GM18858 (cell line): ENCODE results near the gene SOX12.
A peak's percentile ranks its signal among the peaks of the same experiment; 100 is the strongest.

Source experiments
- ATAC-seq: cut with Tn5 transposase; IDR thresholded peaks from one replicate; pipeline ENCODE4 v1.9.1; 2021; ENCODE audit not compliant: unreplicated experiment

SOX12 gene

GRCh38 chr20:301886-302848 is 23.2 kb upstream of the SOX12 start:
- no peak for ATAC-seq

- no peak for ATAC-seq
Measured at GRCh38 chr20:305745-306144, 19.6 kb upstream of the SOX12 start.

GRCh38 chr20:308427-309038 is 16.8 kb upstream of the SOX12 start:
- no peak for ATAC-seq

GRCh38 chr20:309306-309840 is 16.0 kb upstream of the SOX12 start:
- ATAC-seq, result no peak

- peak; percentile 83 for ATAC-seq
Measured at GRCh38 chr20:309841-310644, 15.3 kb upstream of the SOX12 start.

GRCh38 chr20:310645-311044 is 14.7 kb upstream of the SOX12 start:
- ATAC-seq, result no peak

GRCh38 chr20:311609-312008 is 13.7 kb upstream of the SOX12 start:
- ATAC-seq, result no peak

- ATAC-seq, result no peak
Measured at GRCh38 chr20:312067-312466, 13.3 kb upstream of the SOX12 start.

GRCh38 chr20:312866-313265 is 12.5 kb upstream of the SOX12 start:
- no peak for ATAC-seq

- no peak for ATAC-seq
Measured at GRCh38 chr20:313402-313801, 11.9 kb upstream of the SOX12 start.

GRCh38 chr20:313948-314347 is 11.4 kb upstream of the SOX12 start:
- no peak for ATAC-seq

- no peak for ATAC-seq
Measured at GRCh38 chr20:316316-317068, 8.9 kb upstream of the SOX12 start.

GRCh38 chr20:324177-325044 is 941 bp upstream of the SOX12 start:
- peak; percentile 43 for ATAC-seq

- no peak for ATAC-seq
Measured at GRCh38 chr20:325889-326644, 715 bp downstream of the SOX12 start.

GRCh38 chr20:326645-327185 is 1.4 kb downstream of the SOX12 start:
- no peak for ATAC-seq

GRCh38 chr20:327186-328026 is 2.1 kb downstream of the SOX12 start:
- no peak for ATAC-seq
